ENCODE results near the gene TRAPPC12. TPM values are rescaled to one million over a fixed set of nuclear protein-coding genes. Genes with fewer than 3 reads are reported as not detected.

TRAPPC12 gene
- total RNA-seq, 1 donor = 67.0 TPM

DNA sequence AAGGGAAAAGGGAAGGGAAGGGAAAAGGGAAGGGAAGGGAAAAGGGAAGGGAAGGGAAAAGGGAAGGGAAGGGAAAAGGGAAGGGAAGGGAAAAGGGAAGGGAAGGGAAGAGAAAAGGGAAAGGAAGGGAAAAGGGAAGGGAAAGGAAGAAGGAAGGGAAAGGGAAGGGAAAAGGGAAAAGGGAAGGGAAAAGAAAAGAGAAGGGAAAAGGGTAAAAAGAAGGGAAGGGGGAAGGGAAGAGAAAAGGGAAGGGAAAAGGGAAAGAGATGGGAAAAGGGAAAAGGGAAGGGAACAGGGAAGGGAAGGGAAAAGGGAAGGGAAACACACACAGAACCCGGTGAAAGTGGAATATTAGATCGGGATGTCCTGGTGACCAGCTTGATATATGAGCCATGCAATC lies 42.6 kb upstream of the TRAPPC12 start:
- Histone ChIP-seq H3K9me3 (ENCODE audit: low read depth, low read length) (no peaks in the 10 kb centered on the region), H2AFZ (ENCODE audit: low read length) (no peak overlapping the region), H3K27ac (ENCODE audit: low read depth, low read length) (no peak overlapping the region), H3K79me2 (ENCODE audit: insufficient read depth, low read length) (no peaks in the 10 kb centered on the region), H3K4me2 (ENCODE audit: insufficient read depth, low read length) (no peak overlapping the region), H3K4me3 (ENCODE audit: insufficient read depth, low read length) (no peak overlapping the region), H3K27me3 (ENCODE audit: insufficient read depth, low read length) (no peaks in the 10 kb centered on the region), H3K4me1 (ENCODE audit: insufficient read depth, low read length) (no peaks in the 10 kb centered on the region), H4K20me1 (ENCODE audit: insufficient read depth, low read length) (peaks cover 6% of the 10 kb centered on the region), H3K36me3 (ENCODE audit: insufficient read depth, low read length) (peaks cover 9% of the 10 kb centered on the region)
- TF ChIP-seq, protein P1, sequence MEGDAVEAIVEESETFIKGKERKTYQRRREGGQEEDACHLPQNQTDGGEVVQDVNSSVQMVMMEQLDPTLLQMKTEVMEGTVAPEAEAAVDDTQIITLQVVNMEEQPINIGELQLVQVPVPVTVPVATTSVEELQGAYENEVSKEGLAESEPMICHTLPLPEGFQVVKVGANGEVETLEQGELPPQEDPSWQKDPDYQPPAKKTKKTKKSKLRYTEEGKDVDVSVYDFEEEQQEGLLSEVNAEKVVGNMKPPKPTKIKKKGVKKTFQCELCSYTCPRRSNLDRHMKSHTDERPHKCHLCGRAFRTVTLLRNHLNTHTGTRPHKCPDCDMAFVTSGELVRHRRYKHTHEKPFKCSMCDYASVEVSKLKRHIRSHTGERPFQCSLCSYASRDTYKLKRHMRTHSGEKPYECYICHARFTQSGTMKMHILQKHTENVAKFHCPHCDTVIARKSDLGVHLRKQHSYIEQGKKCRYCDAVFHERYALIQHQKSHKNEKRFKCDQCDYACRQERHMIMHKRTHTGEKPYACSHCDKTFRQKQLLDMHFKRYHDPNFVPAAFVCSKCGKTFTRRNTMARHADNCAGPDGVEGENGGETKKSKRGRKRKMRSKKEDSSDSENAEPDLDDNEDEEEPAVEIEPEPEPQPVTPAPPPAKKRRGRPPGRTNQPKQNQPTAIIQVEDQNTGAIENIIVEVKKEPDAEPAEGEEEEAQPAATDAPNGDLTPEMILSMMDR (IDR thresholded peaks at IDR 0.05; ENCODE audit: extremely low read depth, low read depth, low read length) = no peak
- DNase-seq (ENCODE audit: insufficient read length, low spot score, missing footprints) = no peak

DNA sequence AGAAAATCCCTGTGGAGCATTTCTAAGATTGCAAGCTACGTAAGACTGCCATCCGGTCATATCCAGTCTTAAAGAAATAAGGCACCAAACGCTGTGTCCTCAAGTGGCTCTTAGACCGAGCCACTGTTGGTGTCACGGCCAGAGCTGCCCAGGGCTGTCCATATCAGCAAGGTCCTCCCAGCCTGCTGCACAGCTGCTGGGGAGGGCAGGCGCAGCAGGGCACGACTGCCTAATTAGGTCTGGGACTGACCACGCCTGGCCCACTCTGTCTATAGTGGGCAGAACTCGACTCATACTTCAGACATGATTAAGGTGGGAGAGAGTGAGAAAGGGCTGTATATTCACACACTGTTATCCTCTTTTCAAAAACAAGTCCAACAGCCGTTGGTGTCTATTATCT lies 41.2 kb upstream of the TRAPPC12 start:
- H3K27ac ChIP-seq (ENCODE audit: low read depth, low read length) = no peak overlapping the region
- no peaks in the 10 kb centered on the region for H3K9me3 ChIP-seq (ENCODE audit: low read depth, low read length)
- TF ChIP-seq, protein P1 (IDR thresholded peaks at IDR 0.05; ENCODE audit: extremely low read depth, low read depth, low read length) = no peak

DNA sequence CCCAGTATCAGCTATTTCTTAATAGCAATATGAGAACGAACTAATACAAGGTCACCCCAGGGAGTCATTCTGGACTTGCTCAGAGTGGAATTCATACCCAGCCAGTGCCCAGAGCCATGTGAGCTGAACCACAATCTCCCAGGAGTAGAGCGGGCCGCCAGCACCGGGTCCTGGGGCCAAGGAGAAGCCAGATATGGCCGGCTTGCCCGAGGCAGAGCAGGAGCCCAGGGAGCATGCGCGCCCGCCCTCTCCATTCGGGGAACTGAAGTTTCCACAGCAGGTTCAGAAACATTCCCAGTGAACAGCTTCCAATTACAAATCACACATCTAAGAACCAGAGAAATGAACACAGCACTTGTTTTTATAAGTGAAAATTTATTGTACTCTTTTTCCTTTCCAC lies 39.4 kb upstream of the TRAPPC12 start:
- Histone ChIP-seq H3K27ac (ENCODE audit: low read depth, low read length) (no peak overlapping the region), H4K20me1 (ENCODE audit: insufficient read depth, low read length) (peaks cover 6% of the 10 kb centered on the region), H3K4me2 (ENCODE audit: insufficient read depth, low read length) (no peak overlapping the region), H3K27me3 (ENCODE audit: insufficient read depth, low read length) (no peaks in the 10 kb centered on the region), H2AFZ (ENCODE audit: low read length) (no peak overlapping the region), H3K79me2 (ENCODE audit: insufficient read depth, low read length) (no peaks in the 10 kb centered on the region), H3K4me3 (ENCODE audit: insufficient read depth, low read length) (no peak overlapping the region), H3K36me3 (ENCODE audit: insufficient read depth, low read length) (no peaks in the 10 kb centered on the region), H3K9me3 (ENCODE audit: low read depth, low read length) (no peaks in the 10 kb centered on the region), H3K4me1 (ENCODE audit: insufficient read depth, low read length) (no peaks in the 10 kb centered on the region)
- TF ChIP-seq, protein P1 (IDR thresholded peaks at IDR 0.05; ENCODE audit: extremely low read depth, low read depth, low read length) = no peak
- no peak for DNase-seq (ENCODE audit: insufficient read length, low spot score, missing footprints)

More for the DNA sequence above, 41.2 kb upstream of the TRAPPC12 start:
- DNase-seq (ENCODE audit: insufficient read length, low spot score, missing footprints) = peak; percentile 53
- Histone ChIP-seq H2AFZ (ENCODE audit: low read length) (no peak overlapping the region), H3K79me2 (ENCODE audit: insufficient read depth, low read length) (no peaks in the 10 kb centered on the region), H3K4me2 (ENCODE audit: insufficient read depth, low read length) (no peak overlapping the region), H4K20me1 (ENCODE audit: insufficient read depth, low read length) (peaks cover 6% of the 10 kb centered on the region), H3K4me1 (ENCODE audit: insufficient read depth, low read length) (no peaks in the 10 kb centered on the region), H3K27me3 (ENCODE audit: insufficient read depth, low read length) (no peaks in the 10 kb centered on the region), H3K4me3 (ENCODE audit: insufficient read depth, low read length) (no peak overlapping the region), H3K36me3 (ENCODE audit: insufficient read depth, low read length) (peaks cover 9% of the 10 kb centered on the region)

DNA sequence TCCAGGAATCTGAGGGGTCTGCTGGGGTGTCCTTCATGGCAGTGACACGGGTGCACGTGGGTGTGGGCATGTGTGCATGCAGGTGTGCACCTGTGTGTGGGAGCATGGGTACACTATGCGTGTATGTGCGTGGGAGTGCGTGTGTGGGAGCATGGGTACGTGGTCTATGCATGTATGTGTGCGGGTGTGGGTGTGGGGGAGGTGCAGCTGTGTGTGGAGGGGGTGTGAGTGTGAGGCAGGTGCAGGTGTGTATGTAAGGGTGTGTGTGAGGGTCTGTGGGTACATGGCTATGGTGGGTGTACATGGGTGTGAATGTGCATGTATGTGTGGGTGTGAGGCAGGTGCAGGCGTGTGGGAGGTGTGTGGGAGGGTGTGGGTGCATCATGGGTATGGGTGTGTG lies 38.2 kb upstream of the TRAPPC12 start:
- Histone ChIP-seq H3K79me2 (ENCODE audit: insufficient read depth, low read length) (no peaks in the 10 kb centered on the region), H4K20me1 (ENCODE audit: insufficient read depth, low read length) (peaks cover 6% of the 10 kb centered on the region), H2AFZ (ENCODE audit: low read length) (no peak overlapping the region), H3K27ac (ENCODE audit: low read depth, low read length) (no peak overlapping the region), H3K27me3 (ENCODE audit: insufficient read depth, low read length) (no peaks in the 10 kb centered on the region), H3K4me3 (ENCODE audit: insufficient read depth, low read length) (no peak overlapping the region), H3K4me2 (ENCODE audit: insufficient read depth, low read length) (no peak overlapping the region), H3K4me1 (ENCODE audit: insufficient read depth, low read length) (no peaks in the 10 kb centered on the region), H3K9me3 (ENCODE audit: low read depth, low read length) (no peaks in the 10 kb centered on the region), H3K36me3 (ENCODE audit: insufficient read depth, low read length) (no peaks in the 10 kb centered on the region)
- TF ChIP-seq, protein P1 (IDR thresholded peaks at IDR 0.05; ENCODE audit: extremely low read depth, low read depth, low read length) = no peak
- DNase-seq (ENCODE audit: insufficient read length, low spot score, missing footprints) = no peak
